GF-D8 (cell line): Measurements from ENCODE around the gene ALG8.
"Not testable (repeated sequence)": the region's sequence is repeated elsewhere in the genome, so short reads cannot be mapped to it uniquely, and the experiment has no call there.

Experiments
- DNase-seq: peaks from one replicate; lab custom pipeline; 2025; lab: John Stamatoyannopoulos, UW

Gene ALG8

GRCh38 chr11:78100261-78100660 lies 39.2 kb downstream of the ALG8 start:
- no peak for DNase-seq

- no peak for DNase-seq
Measured at GRCh38 chr11:78099666-78100065, 39.8 kb downstream of the ALG8 start.

GRCh38 chr11:78097666-78098385 lies 41.6 kb downstream of the ALG8 start:
- no peak for DNase-seq

- no peak for DNase-seq
Measured at GRCh38 chr11:78094250-78094649, 45.2 kb downstream of the ALG8 start.

GRCh38 chr11:78086521-78087074 lies 52.8 kb downstream of the ALG8 start:
- not testable (repeated sequence) for DNase-seq

GRCh38 chr11:78085972-78086371 lies 53.5 kb downstream of the ALG8 start:
- no peak for DNase-seq

GRCh38 chr11:78084506-78084905 lies 54.9 kb downstream of the ALG8 start:
- not testable (repeated sequence) for DNase-seq

- no peak for DNase-seq
Measured at GRCh38 chr11:78083021-78083420, 56.4 kb downstream of the ALG8 start.

- DNase-seq: no peak
Measured at GRCh38 chr11:78082146-78082545, 57.3 kb downstream of the ALG8 start.

GRCh38 chr11:78081583-78081982 lies 57.8 kb downstream of the ALG8 start:
- DNase-seq: no peak

- DNase-seq: peak; percentile 91
Measured at GRCh38 chr11:78080818-78081495, 58.5 kb downstream of the ALG8 start.

- no peak for DNase-seq
Measured at GRCh38 chr11:78080084-78080817, 59.2 kb downstream of the ALG8 start.

- peak; percentile 57 for DNase-seq
Measured at GRCh38 chr11:78079232-78080083, 60.0 kb downstream of the ALG8 start, which contains the start of gene NDUFC2. NDUFC2 (minus strand) TSS chr11:78079862; CDS start chr11:78079744, 118 bp downstream.

GRCh38 chr11:78078218-78079167 lies 60.9 kb downstream of the ALG8 start:
- no peak for DNase-seq

- DNase-seq: not testable (repeated sequence)
Measured at GRCh38 chr11:78077592-78077991, 61.8 kb downstream of the ALG8 start.

GRCh38 chr11:78076733-78077403 lies 62.6 kb downstream of the ALG8 start:
- no peak for DNase-seq

- no peak for DNase-seq
Measured at GRCh38 chr11:78074756-78075155, 64.7 kb downstream of the ALG8 start.

GRCh38 chr11:78072455-78072854 lies 67.0 kb downstream of the ALG8 start:
- DNase-seq: no peak

- no peak for DNase-seq
Measured at GRCh38 chr11:78071717-78072116, 67.7 kb downstream of the ALG8 start.

- no peak for DNase-seq
Measured at GRCh38 chr11:78070621-78071020, 68.8 kb downstream of the ALG8 start.
